DND-41 (cell line): Measurements from ENCODE around the gene EGFLAM.

ENCODE experiments used
- CTCF ChIP-seq: IDR thresholded peaks from 2 replicates; pipeline ENCODE4 v1.5.1; 2012; ENCODE audit warnings: borderline replicate concordance, low read length, moderate library complexity, mild to moderate bottlenecking; ENCODE audit not compliant: poor library complexity, severe bottlenecking; ENCODE audit errors: extremely low read depth
- EZH2 ChIP-seq: IDR thresholded peaks from 3 replicates; pipeline ENCODE4 v1.6.1; 2012; ENCODE audit warnings: borderline replicate concordance, low read depth, mild to moderate bottlenecking, moderate library complexity, low read length, inconsistent platforms; ENCODE audit not compliant: severe bottlenecking

GRCh38 chr5:38452201-38452600, 193.8 kb downstream of the EGFLAM start:
- no peak for TF ChIP-seq CTCF
- TF ChIP-seq EZH2 = no peak
